ENCODE results near the gene PDE6A.

PDE6A gene

DNA sequence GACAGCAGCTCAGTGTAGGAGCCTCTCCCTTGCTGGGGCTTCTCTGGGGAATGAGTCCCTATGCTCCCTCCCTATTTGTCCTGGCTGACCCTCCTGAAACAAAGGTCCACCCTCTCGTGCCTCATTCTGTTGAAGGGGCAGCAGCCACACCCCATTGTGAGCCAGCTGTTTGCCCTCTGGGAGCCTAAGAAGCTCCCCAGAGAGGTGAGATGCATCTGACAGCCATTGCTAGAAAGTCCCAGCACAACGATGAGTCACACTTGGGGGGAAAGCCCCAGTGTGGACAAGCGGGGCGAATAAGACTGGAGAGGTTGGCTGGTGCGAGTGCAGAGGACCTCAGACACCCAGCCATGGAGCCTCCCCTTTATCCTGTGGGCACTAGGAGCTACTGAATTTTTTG, 113.1 kb downstream of the PDE6A start:
- Mint-ChIP-seq H3K9me3 (no peaks in the 10 kb centered on the region), H3K4me3 (no peak overlapping the region)

DNA sequence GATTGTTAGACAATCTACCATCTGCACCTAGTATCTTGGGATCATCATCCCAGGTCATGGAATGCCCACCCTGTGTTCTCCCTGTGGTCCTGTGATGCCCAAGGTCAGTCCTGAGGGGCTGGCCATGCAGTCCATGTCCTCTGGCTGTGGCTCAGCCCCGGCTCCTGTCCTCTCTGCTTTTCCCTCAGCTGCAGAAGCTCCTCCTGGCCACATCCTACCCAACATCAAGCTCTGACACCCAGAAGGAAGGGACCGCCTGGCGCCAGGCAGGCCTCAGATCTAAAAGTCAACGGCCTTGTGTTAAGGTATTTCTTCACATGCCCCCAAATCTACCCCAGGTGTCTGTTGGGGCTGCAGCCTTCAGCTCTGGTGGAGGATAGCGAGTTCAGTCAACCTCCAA, 114.0 kb downstream of the PDE6A start:
- H3K27ac Mint-ChIP-seq: no peak overlapping the region
- peaks cover 12% of the 10 kb centered on the region for H3K4me1 Mint-ChIP-seq
- TF ChIP-seq, protein P1, sequence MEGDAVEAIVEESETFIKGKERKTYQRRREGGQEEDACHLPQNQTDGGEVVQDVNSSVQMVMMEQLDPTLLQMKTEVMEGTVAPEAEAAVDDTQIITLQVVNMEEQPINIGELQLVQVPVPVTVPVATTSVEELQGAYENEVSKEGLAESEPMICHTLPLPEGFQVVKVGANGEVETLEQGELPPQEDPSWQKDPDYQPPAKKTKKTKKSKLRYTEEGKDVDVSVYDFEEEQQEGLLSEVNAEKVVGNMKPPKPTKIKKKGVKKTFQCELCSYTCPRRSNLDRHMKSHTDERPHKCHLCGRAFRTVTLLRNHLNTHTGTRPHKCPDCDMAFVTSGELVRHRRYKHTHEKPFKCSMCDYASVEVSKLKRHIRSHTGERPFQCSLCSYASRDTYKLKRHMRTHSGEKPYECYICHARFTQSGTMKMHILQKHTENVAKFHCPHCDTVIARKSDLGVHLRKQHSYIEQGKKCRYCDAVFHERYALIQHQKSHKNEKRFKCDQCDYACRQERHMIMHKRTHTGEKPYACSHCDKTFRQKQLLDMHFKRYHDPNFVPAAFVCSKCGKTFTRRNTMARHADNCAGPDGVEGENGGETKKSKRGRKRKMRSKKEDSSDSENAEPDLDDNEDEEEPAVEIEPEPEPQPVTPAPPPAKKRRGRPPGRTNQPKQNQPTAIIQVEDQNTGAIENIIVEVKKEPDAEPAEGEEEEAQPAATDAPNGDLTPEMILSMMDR (IDR thresholded peaks at IDR 0.05; ENCODE audit: unreplicated experiment in 3 of 3): no peak
- no peaks in the 10 kb centered on the region for H3K9me3 Mint-ChIP-seq
- no peak overlapping the region for H3K4me3 Mint-ChIP-seq
- H3K27me3 Mint-ChIP-seq (ENCODE audit: low read depth): no peaks in the 10 kb centered on the region
- H3K36me3 Mint-ChIP-seq (ENCODE audit: low read depth): no peaks in the 10 kb centered on the region

More for the DNA sequence above, 113.1 kb downstream of the PDE6A start:
- TF ChIP-seq, protein P1 (IDR thresholded peaks at IDR 0.05; ENCODE audit: unreplicated experiment in 3 of 3): no peak
- Mint-ChIP-seq H3K36me3 (ENCODE audit: low read depth) (no peaks in the 10 kb centered on the region), H3K4me1 (peaks cover 10% of the 10 kb centered on the region), H3K27me3 (ENCODE audit: low read depth) (no peaks in the 10 kb centered on the region), H3K27ac (no peak overlapping the region)

DNA sequence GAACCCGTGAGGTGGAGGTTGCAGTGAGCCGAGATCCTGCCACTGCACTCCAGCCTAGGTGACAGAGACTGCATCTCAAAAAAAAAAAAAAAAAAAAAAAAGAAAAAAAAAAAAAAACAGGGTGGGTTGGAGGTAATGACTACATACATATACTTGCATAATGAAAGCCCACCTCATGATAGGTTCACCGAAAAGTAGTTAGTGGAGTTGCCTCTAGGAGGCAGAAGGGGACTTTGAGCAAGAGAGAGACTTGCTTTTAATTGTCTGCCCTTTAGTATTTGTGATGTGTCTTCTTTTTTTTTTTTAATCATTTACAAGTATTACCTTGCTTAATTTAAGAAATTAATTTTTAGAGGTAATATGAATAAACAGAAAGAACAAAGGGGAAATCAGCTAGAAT, 114.6 kb downstream of the PDE6A start:
- Mint-ChIP-seq H3K9me3 (no peaks in the 10 kb centered on the region), H3K4me1 (peaks cover 18% of the 10 kb centered on the region), H3K4me3 (no peak overlapping the region), H3K27ac (no peak overlapping the region), H3K27me3 (ENCODE audit: low read depth) (no peaks in the 10 kb centered on the region), H3K36me3 (ENCODE audit: low read depth) (no peaks in the 10 kb centered on the region)
- TF ChIP-seq, protein P1 (IDR thresholded peaks at IDR 0.05; ENCODE audit: unreplicated experiment in 3 of 3): no peak

DNA sequence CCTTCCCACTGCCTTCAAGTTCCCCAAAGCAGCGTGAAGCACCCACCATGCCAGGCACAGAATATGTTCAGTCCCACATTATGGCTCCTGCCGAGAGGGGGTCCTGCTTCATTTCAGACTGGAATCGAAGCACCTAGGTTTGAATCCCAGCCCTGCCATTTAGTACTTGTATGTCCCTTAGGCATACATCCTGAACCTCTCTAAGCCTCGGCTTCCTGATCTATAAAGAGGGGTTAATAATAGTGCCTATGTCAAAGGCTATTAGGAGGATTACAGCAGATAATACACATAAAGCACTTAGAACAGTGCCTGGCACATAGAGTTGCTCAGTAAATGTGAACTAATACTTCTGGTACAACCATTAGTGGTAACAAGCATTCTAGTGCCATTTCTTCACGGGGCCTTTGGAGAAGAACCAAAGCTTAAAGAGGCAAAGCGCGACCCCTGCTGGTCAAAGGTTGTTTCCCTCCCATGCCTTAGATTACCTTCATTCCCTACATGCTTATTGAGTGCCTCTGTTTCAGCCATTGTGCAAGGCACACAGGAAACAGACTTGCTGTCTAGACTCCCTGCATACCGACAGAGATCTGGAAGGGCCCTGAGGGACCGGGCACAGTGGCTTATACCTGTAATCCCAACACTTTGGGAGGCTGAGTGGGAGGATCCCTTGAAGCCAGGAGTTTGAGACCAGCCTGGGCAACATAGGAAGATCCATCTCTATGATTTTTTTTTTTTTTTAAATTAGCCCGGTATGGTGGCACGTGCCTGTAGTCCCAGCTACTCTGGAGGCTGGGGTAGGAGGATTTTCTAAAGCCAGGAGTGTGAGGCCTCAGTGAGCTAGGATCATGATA, 116.2 kb downstream of the PDE6A start:
- Mint-ChIP-seq H3K27ac (peak overlapping the region in 1 of 3 experiments; percentile 1), H3K9me3 (no peaks in the 10 kb centered on the region), H3K4me3 (no peak overlapping the region), H3K4me1 (peaks cover 30% of the 10 kb centered on the region), H3K36me3 (ENCODE audit: low read depth) (no peaks in the 10 kb centered on the region), H3K27me3 (ENCODE audit: low read depth) (no peaks in the 10 kb centered on the region)
- TF ChIP-seq, protein P1 (IDR thresholded peaks at IDR 0.05; ENCODE audit: unreplicated experiment in 3 of 3): peak; percentile 85 to 90 (median 88)

DNA sequence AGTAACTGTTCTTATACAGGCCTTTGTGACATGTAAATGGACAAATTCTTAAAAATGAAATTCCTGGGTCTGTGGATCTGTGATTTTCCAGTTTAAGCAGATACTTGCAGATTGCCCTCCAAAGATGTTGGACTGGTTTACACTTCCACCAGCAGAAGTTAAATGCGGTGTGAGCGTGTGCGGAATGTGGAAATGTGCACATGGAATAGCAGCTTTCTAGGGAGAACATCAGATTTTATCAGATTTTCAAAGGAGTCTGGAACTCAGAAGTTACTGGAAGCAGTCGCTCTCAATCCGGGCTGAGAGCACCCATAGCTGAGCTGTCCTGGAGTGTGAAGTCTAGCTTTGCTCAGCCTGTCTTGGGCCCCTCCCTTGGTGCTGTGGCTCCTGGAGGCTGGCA, 117.0 kb downstream of the PDE6A start:
- Mint-ChIP-seq H3K4me1 (peaks cover 39% of the 10 kb centered on the region), H3K36me3 (ENCODE audit: low read depth) (no peaks in the 10 kb centered on the region)

More for the DNA sequence above, 117.0 kb downstream of the PDE6A start:
- H3K27ac Mint-ChIP-seq: peak overlapping the region in 1 of 3 experiments; percentile 24
- H3K9me3 Mint-ChIP-seq: no peaks in the 10 kb centered on the region
- TF ChIP-seq, protein P1 (IDR thresholded peaks at IDR 0.05; ENCODE audit: unreplicated experiment in 3 of 3): no peak
- no peaks in the 10 kb centered on the region for H3K27me3 Mint-ChIP-seq (ENCODE audit: low read depth)
- no peak overlapping the region for H3K4me3 Mint-ChIP-seq

All from nephron (organoid).